Raji (cell line): ENCODE measurements around the gene TCTN3.

ENCODE experiments used
- POLR2A ChIP-seq: IDR thresholded peaks from 2 replicates; pipeline ENCODE4 v1.6.1; 2011; ENCODE audit warnings: low read depth, low read length, control low read depth; ENCODE audit not compliant: insufficient read depth

The TCTN3 gene

DNA sequence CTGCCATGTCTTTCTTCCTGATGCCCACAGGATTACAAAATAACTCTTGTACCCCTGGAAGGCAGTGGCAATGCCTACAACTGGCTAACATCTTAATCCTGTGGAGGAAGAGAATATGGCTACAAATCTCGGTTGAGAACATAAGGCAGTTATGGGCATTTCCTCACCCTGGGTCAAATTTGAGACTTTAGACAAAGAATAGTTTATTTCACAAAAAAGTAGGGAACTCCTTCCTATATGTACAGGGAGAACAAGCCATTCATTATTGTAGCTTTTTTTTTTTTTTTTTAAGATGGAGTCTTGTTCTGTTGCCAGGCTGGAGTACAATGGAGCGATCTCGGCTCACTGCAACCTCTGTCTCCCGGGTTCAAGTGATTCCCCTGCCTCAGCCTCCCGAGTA is 39.8 kb downstream of the TCTN3 start:
- TF ChIP-seq POLR2A = no peak

- TF ChIP-seq POLR2A = no peak
Observed at GRCh38 chr10:95651346-95652060, 42.2 kb downstream of the TCTN3 start.

- no peak for TF ChIP-seq POLR2A
Observed at GRCh38 chr10:95650232-95650631, 43.5 kb downstream of the TCTN3 start.

DNA sequence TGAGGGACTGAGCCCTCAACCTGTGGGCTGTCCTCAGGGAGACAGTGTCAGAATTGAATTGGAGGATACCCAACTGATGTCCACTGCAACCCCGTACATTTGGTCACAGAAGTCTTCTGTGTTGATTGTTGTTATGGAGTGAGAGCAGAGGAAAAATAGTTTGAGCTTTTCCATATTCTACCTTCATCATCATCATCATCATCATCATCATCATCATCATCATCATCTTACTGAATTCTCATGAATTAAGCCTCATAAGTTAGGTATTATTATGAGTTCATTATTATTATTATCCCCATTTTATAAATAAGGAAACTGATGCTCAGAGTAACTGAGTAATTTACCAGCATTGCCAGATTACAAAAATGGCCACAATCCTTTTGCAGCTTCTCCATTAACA is 45.6 kb downstream of the TCTN3 start:
- no peak for TF ChIP-seq POLR2A

- no peak for TF ChIP-seq POLR2A
Observed at GRCh38 chr10:95646160-95646559, 47.6 kb downstream of the TCTN3 start.

- no peak for TF ChIP-seq POLR2A
Observed at GRCh38 chr10:95644901-95645300, 48.8 kb downstream of the TCTN3 start.

GRCh38 chr10:95640891-95641315 is 52.8 kb downstream of the TCTN3 start:
- no peak for TF ChIP-seq POLR2A

DNA sequence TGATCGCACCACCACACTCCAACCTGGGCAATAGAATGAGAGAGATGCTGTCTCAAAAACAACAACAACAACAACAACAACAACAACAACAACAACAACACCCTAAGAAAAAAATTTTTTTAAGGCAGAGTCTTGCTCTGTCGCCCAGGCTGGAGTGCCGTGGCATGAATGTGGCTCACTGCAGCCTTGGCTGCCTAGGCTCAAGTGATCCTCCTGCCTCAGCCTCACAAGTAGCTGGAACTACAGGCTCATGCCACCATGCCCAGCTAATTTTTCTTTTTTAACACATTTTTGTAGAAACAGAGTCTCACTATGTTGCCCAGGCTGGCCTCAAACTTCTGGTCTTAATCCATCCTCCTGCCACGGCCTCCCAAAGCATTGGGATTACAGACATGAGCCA is 55.8 kb downstream of the TCTN3 start:
- TF ChIP-seq POLR2A = no peak

- no peak for TF ChIP-seq POLR2A
Observed at GRCh38 chr10:95637140-95637539, 56.6 kb downstream of the TCTN3 start.

GRCh38 chr10:95635319-95635733 is 58.4 kb downstream of the TCTN3 start:
- no peak for TF ChIP-seq POLR2A

DNA sequence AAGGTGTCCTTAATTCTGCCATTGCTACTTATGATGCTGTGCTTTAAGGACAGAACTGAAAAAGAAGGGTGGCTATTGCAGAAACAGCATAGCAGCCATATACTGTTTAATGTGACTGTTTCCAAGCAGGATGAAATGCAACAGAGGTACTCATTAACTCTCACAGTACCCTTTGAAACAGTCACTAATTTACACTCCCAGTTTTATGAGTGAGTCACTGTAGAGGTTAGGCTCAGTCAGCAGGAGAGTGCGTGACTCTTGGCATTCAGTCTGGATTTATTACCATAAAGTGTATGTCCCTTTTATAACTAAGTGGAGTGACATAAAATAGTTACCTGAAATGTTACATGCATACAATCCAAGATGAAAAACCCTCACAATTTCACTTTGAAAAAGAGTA is 64.9 kb downstream of the TCTN3 start:
- no peak for TF ChIP-seq POLR2A

DNA sequence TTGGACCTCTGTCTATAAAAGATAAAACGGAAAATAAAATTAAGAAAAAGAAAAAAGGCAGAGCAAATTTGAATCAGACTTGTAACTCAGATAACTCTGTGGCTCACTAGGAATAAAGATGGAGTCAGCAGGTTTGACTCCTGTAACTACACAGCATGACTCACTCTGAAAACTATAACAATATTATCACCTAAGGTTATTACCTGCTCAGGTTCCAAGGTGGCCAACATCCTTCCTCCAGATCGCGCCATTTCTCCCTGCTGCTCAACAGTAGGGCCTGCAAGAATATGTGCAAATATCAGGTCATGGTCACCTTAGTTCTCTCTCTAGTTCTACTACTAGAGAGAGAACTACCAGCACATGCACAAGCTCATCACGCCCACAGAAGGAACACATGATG is 67.2 kb downstream of the TCTN3 start:
- TF ChIP-seq POLR2A = no peak

DNA sequence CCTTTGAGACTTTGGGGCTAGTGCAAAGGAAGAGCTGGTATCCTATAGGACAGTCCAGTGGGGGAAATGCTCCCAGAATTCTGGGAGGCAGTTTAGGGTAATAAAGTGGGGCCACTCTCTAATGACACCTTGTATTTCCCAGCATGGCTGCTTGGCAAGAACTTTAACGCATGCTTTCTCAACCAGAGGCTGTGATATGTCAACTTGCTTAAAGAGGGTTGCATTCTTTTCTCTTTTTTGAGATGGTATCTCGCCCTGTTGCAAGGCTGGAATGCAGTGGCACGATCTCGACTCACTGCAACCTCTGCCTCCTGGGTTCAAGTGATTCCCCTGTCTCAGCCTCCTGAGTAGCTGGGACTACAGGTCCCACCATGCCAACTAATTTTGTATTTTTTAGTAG is 75.6 kb downstream of the TCTN3 start:
- no peak for TF ChIP-seq POLR2A

DNA sequence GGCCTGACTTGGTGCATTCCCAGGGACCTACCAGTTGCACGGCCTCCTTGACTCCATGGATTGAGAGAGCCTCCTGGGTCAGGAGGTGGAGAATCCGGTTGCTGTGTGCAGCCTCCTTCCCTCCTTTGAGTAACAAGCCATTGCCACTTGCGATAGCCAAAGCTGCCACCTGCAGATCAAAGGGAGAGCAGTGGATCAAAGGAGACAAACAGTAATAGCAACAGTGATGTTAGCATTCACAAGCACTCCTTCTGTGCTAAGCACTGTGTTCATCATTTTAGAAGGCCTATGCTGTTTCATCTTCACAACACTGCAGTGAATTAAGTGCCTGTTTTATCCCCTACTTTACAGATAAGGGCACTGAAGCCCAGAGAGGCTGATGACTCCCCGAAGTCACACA is 77.3 kb downstream of the TCTN3 start:
- no peak for TF ChIP-seq POLR2A
